Peyer's patch (tissue), 4 donors: Measurements from ENCODE around the gene KRT1.

Experiments used
- CTCF ChIP-seq, 6 experiments: fragments of 450-650 bp in 4 of 6; fragments of 200-600 bp in 2 of 6; sonication (generic) in 1 of 6; IDR thresholded peaks; one replicate each; pipeline ENCODE4 v1.5.1; 2017 to 2019; ENCODE audit warnings: antibody characterized with exemption in 6 of 6, mild to moderate bottlenecking in 3 of 6, moderate library complexity in 1 of 6
- POLR2A ChIP-seq, 2 donors: fragments of 450-650 bp; IDR thresholded peaks; one replicate each; pipeline ENCODE4 v1.5.1; 2017; ENCODE audit warnings: antibody characterized with exemption in 2 of 2, mild to moderate bottlenecking in 2 of 2, moderate library complexity in 2 of 2

- no peak for TF ChIP-seq CTCF (IDR thresholded peaks at IDR 0.05)
- TF ChIP-seq POLR2A (IDR thresholded peaks at IDR 0.05), result no peak
Observed at GRCh38 chr12:52699960-52700359, 19.8 kb upstream of the KRT1 start.
